GM12891 (cell line): Measurements from ENCODE around the gene DLX4.

Experiments used
- POLR2A ChIP-seq: IDR thresholded peaks from 2 replicates; pipeline ENCODE4 v1.6.1; 2011; ENCODE audit warnings: low read depth, low read length, control low read depth
- POLR2AphosphoS5 ChIP-seq: IDR thresholded peaks from 2 replicates; pipeline ENCODE4 v1.6.1; 2011; ENCODE audit warnings: low read depth, low read length, control low read depth

- TF ChIP-seq POLR2A, result no peak
- TF ChIP-seq POLR2AphosphoS5, result no peak
These were observed 22.4 kb downstream of the DLX4 start for GRCh38 chr17:49991409-49991808.
